C4-2B (cell line): ENCODE measurements around the gene SNAPC5.
"Not testable (repeated sequence)": the region's sequence is repeated elsewhere in the genome, so short reads cannot be mapped to it uniquely, and the experiment has no call there.

Experiments
- H3K27ac ChIP-seq: fragments of 450-650 bp; 2 replicates; pipeline ENCODE4 v1.5.1; 2017
- ZFX ChIP-seq: fragments of 450-650 bp; IDR thresholded peaks from 2 replicates; pipeline ENCODE4 v1.6.1; 2017
- TF ChIP-seq, protein P1 (sequence below): fragments of 450-650 bp; conservative IDR thresholded peaks from 2 replicates; pipeline ENCODE4 v1.5.1; 2017; ENCODE audit warnings: mild to moderate bottlenecking

The SNAPC5 gene

DNA sequence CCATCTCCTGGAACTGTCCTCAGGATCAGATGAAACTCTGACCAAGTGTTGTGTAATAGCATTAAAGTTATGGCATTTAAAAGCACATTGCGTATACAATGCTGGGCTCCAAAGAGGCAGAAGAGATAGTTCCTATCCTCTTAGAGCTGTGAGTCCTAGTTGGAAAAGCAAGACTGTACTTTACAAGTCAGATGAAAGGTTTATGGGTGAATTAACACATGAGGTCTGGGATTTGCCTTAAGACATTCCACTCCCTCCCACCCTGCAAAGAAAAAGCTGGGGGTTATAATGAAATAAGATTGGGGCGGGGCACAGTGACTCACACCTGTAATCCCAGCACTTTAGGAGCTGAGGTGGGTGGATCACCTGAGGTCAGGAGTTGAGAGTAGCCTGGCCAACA is 35.6 kb downstream of the SNAPC5 start:
- no peak overlapping the region for H3K27ac ChIP-seq
- TF ChIP-seq ZFX, result no peak

- H3K27ac ChIP-seq, result not testable (repeated sequence)
These were observed 36.3 kb downstream of the SNAPC5 start for GRCh38 chr15:66461294-66461693.

- H3K27ac ChIP-seq, result no peak overlapping the region
- no peak for TF ChIP-seq ZFX
- TF ChIP-seq, protein P1, sequence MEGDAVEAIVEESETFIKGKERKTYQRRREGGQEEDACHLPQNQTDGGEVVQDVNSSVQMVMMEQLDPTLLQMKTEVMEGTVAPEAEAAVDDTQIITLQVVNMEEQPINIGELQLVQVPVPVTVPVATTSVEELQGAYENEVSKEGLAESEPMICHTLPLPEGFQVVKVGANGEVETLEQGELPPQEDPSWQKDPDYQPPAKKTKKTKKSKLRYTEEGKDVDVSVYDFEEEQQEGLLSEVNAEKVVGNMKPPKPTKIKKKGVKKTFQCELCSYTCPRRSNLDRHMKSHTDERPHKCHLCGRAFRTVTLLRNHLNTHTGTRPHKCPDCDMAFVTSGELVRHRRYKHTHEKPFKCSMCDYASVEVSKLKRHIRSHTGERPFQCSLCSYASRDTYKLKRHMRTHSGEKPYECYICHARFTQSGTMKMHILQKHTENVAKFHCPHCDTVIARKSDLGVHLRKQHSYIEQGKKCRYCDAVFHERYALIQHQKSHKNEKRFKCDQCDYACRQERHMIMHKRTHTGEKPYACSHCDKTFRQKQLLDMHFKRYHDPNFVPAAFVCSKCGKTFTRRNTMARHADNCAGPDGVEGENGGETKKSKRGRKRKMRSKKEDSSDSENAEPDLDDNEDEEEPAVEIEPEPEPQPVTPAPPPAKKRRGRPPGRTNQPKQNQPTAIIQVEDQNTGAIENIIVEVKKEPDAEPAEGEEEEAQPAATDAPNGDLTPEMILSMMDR, result no peak
These were observed 37.5 kb downstream of the SNAPC5 start for GRCh38 chr15:66459818-66460615.

- no peak overlapping the region for H3K27ac ChIP-seq
- TF ChIP-seq, protein P1, result no peak
- TF ChIP-seq ZFX, result no peak
These were observed 41.4 kb downstream of the SNAPC5 start for GRCh38 chr15:66456211-66456610.

- H3K27ac ChIP-seq, result no peak overlapping the region
- TF ChIP-seq, protein P1, result no peak
- no peak for TF ChIP-seq ZFX
These were observed 43.4 kb downstream of the SNAPC5 start for GRCh38 chr15:66454143-66454542.

DNA sequence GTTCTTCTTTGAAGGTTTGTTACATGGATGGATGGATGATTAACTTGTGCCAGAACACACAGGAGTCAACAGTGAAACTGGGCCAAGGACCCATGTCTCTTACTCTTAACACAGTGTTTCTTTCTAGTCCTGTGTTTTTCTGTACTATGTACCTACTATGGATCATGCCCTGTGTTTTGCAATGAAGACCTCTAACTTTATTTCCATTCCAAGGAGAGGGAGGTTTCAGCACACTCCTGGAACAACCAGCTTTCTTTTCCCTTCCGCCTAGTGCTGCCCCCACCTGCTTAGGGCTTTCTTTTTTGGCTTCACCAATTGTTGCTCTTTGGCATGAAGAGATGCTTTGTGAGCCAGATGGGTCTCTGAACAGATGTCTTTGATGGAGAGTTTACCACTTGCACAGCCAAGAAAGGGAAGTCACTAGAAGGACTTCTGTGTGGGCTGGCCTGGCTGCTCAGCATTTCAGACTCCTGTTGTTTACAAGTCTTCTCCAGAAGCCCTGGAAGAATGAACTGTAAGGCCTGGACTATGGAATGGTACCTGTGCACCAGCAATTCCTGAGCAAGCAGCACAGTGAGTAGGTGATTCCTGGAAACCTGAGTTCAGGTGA is 44.5 kb downstream of the SNAPC5 start:
- TF ChIP-seq ZFX, result no peak
- TF ChIP-seq, protein P1, result no peak
- H3K27ac ChIP-seq, result no peak overlapping the region

GRCh38 chr15:66452420-66452819 is 45.1 kb downstream of the SNAPC5 start:
- H3K27ac ChIP-seq, result no peak overlapping the region
- TF ChIP-seq ZFX, result no peak
- TF ChIP-seq, protein P1, result no peak
